ENCODE data around the gene BICDL1.

- TF ChIP-seq CTCF (IDR thresholded peaks at IDR 0.05) = peak in 2 of 6 experiments; percentile 10 to 12
- peak in 3 of 4 donors; percentile 52 to 80 (median 68) for TF ChIP-seq POLR2A (IDR thresholded peaks at IDR 0.05)
These were observed at the start of gene BICDL1 for GRCh38 chr12:119988472-119989360.
